GM23338 (cell line): ENCODE results near the gene EP300. TPM values are rescaled to one million over a fixed set of nuclear protein-coding genes. Genes with fewer than 3 reads are reported as not detected.
A peak's percentile ranks its signal among the peaks of the same experiment; 100 is the strongest.

Experiments used
- ATAC-seq: fragments of 200-7000 bp; cut with Tn5 transposase; 3 replicates; pipeline ENCODE4 v1.9.1; 2020
- DNase-seq: peaks from one replicate; pipeline ENCODE4 v3.0.0-alpha.2; 2015; ENCODE audit warnings: low spot score
- H2AFZ ChIP-seq: fragments of 200-600 bp; sonication (generic); 2 replicates; pipeline ENCODE4 v1.8.0; 2016; ENCODE audit warnings: antibody characterized with exemption, mild to moderate bottlenecking, moderate library complexity
- H3F3A ChIP-seq: fragments of 200-600 bp; sonication (generic); replicated peaks from 2 replicates; pipeline ENCODE4 v1.8.0; 2017; ENCODE audit warnings: antibody characterized with exemption, mixed run types, low read depth
- H3K27ac ChIP-seq: fragments of 200-600 bp; sonication (generic); 2 replicates; pipeline ENCODE4 v1.6.1; 2016; ENCODE audit warnings: low read depth
- H3K27me3 ChIP-seq: fragments of 200-600 bp; sonication (generic); 2 replicates; pipeline ENCODE4 v1.8.0; 2016; ENCODE audit warnings: mild to moderate bottlenecking, mixed run types, moderate library complexity; ENCODE audit not compliant: insufficient read depth
- H3K36me3 ChIP-seq: fragments of 200-600 bp; sonication (generic); 2 replicates; pipeline ENCODE4 v1.8.0; 2016; ENCODE audit warnings: mild to moderate bottlenecking; ENCODE audit not compliant: insufficient read depth
- H3K4me1 ChIP-seq: fragments of 200-600 bp; sonication (generic); 2 replicates; pipeline ENCODE4 v1.8.0; 2016; ENCODE audit warnings: mild to moderate bottlenecking, moderate library complexity; ENCODE audit not compliant: insufficient read depth
- H3K4me2 ChIP-seq: fragments of 200-600 bp; sonication (generic); 2 replicates; pipeline ENCODE4 v1.7.1; 2017; ENCODE audit warnings: mixed run types
- H3K4me3 ChIP-seq: fragments of 200-600 bp; sonication (generic); 2 replicates; pipeline ENCODE4 v1.6.1; 2016; ENCODE audit warnings: mixed run types
- H3K79me2 ChIP-seq: fragments of 200-600 bp; sonication (generic); replicated peaks from 2 replicates; pipeline ENCODE4 v1.8.0; 2017; ENCODE audit warnings: mild to moderate bottlenecking; ENCODE audit not compliant: insufficient read depth
- H3K9me2 ChIP-seq: fragments of 200-600 bp; sonication (generic); 2 replicates; pipeline ENCODE4 v1.8.0; 2017; ENCODE audit not compliant: insufficient read depth
- H4K20me1 ChIP-seq: fragments of 200-600 bp; sonication (generic); replicated peaks from 2 replicates; pipeline ENCODE4 v1.8.0; 2017; ENCODE audit warnings: mild to moderate bottlenecking; ENCODE audit not compliant: insufficient read depth
- H3K27ac Mint-ChIP-seq: 2 replicates; pipeline ENCODE4 v1.8.0; 2020; ENCODE audit warnings: inconsistent platforms, mild to moderate bottlenecking, moderate library complexity, mixed read lengths
- H3K27me3 Mint-ChIP-seq: 3 replicates; pipeline ENCODE4 v1.8.0; 2022; ENCODE audit warnings: low read depth, mild to moderate bottlenecking, moderate library complexity, mixed read lengths, inconsistent platforms; ENCODE audit not compliant: insufficient read depth, poor library complexity
- H3K36me3 Mint-ChIP-seq: 3 replicates; pipeline ENCODE4 v1.8.0; 2021; ENCODE audit warnings: low read depth, mild to moderate bottlenecking, inconsistent platforms, moderate library complexity, mixed read lengths
- H3K4me1 Mint-ChIP-seq: 3 replicates; pipeline ENCODE4 v1.8.0; 2020; ENCODE audit warnings: mild to moderate bottlenecking, inconsistent platforms, mixed read lengths
- H3K4me3 Mint-ChIP-seq: 3 replicates; pipeline ENCODE4 v1.8.0; 2021; ENCODE audit warnings: moderate library complexity, mild to moderate bottlenecking, inconsistent platforms, mixed read lengths
- H3K9me3 Mint-ChIP-seq: 3 replicates; pipeline ENCODE4 v1.8.0; 2020; ENCODE audit warnings: moderate library complexity, mild to moderate bottlenecking, inconsistent platforms, mixed read lengths
- CREB1 ChIP-seq: fragments of 250-450 bp; sonication (Bioruptor Pico); IDR thresholded peaks from 2 replicates; pipeline ENCODE4 v1.5.0; 2020; ENCODE audit warnings: low read depth, mild to moderate bottlenecking, moderate library complexity
- EZH2 ChIP-seq: fragments of 200-600 bp; sonication (generic); IDR thresholded peaks from one replicate; pipeline ENCODE4 v1.8.0; 2017; ENCODE audit warnings: antibody characterized with exemption, mild to moderate bottlenecking, low read depth; ENCODE audit not compliant: unreplicated experiment
- EZH2phosphoT487 ChIP-seq: fragments of 200-600 bp; sonication (generic); IDR thresholded peaks from one replicate; pipeline ENCODE4 v1.8.1; 2018; ENCODE audit warnings: antibody characterized with exemption; ENCODE audit not compliant: unreplicated experiment
- NANOG ChIP-seq: IDR thresholded peaks from 2 replicates; pipeline ENCODE4 v1.6.1; 2016; ENCODE audit warnings: antibody characterized with exemption, borderline replicate concordance
- POLR2AphosphoS5 ChIP-seq: IDR thresholded peaks from 2 replicates; pipeline ENCODE4 v1.6.1; 2016; ENCODE audit warnings: antibody characterized with exemption, low read depth
- STAT1 ChIP-seq: IDR thresholded peaks from one replicate; pipeline ENCODE4 v1.6.1; 2016; ENCODE audit warnings: antibody characterized with exemption; ENCODE audit not compliant: unreplicated experiment
- ZNF331 ChIP-seq: fragments of 250-450 bp; sonication (Bioruptor Pico); IDR thresholded peaks from 2 replicates; pipeline ENCODE4 v1.5.0; 2020; ENCODE audit warnings: low read depth, mild to moderate bottlenecking, moderate library complexity
- polyA plus RNA-seq: library from polyadenylated mRNA; unstranded; fragments of >200 nt; fragmentation: Nextera tagmentation; extraction: Ambion mirVana; gene quantifications from 2 replicates; pipeline ENCODE4 v1.2.1, GENCODE V29; 2016
- total RNA-seq: library from RNA; depleted of rRNA; stranded (reverse); fragments of >200 nt; shearing (Covaris generic); gene quantifications from 2 replicates; pipeline ENCODE4 v1.2.3, GENCODE V29; 2014
- TF ChIP-seq, protein P1 (sequence below): fragments of 250-450 bp; sonication (Bioruptor Pico); IDR thresholded peaks from 2 replicates; pipeline ENCODE4 v1.5.0; 2020; ENCODE audit warnings: mild to moderate bottlenecking, moderate library complexity
- TF ChIP-seq, protein P2 (sequence below): IDR thresholded peaks from 2 replicates; pipeline ENCODE4 v1.6.1; 2016; ENCODE audit warnings: antibody characterized with exemption
- TF ChIP-seq, protein P3 (sequence below), 2 experiments: fragments of 200-600 bp in 1 of 2; sonication (generic) in 1 of 2; conservative IDR thresholded peaks; 2 replicates each; pipeline versions ENCODE4 v1.5.1 to v1.6.1; 2016 to 2017; ENCODE audit warnings: antibody characterized with exemption in 2 of 2, low read depth in 2 of 2, mild to moderate bottlenecking in 2 of 2, moderate library complexity in 1 of 2

Gene EP300
- total and polyA plus RNA-seq, 2 experiments from 2014 or later, result 40.7 to 129 TPM

DNA sequence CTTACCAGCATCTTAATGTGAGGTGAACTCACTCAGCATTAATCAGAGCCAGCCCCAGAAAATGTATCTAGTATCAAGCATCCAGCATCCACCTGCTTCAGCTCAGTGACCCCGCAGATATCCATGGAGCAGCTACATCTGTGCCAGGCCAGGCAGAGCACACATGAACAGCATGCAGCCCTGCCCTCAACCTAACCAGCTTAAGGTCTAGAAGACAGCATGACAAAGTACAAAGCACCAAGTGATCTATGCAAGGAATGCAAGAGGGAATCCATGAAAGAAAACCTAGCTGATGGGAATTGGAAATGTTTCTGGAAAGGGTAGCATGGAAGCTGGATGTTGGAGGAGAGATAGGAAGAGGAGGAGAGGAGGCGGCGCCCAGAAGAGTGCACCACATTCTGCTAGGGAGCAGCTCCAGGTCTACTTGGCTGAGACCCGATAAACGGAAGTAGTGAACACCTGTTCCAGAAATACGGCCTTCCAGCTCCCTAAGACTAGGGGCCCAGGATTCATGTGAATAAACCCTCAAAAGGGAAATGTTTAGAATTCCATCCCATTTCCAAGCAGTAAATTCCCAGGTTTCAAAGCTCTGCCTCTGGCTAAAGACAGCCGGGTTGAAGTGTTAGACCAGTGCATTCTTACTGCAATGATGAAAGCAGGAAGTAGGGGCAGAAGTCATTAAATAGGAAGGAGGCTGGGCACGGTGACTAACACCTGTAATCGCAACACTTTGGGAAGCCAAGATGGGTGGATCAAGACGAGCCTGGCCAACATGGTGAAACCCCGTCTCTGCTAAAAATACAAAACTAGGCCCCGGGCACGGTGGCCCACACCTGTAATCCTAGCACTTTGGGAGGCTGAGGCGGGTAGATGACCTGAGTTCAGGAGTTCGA, 89.2 kb downstream of the EP300 start:
- 0 out of 2 replicates have a peak overlapping the region, but pooled peaks have one; percentile 3 for H3K4me2 ChIP-seq
- peaks cover 33% of the 10 kb centered on the region for H3F3A ChIP-seq
- peak; percentile 17 for ATAC-seq
- no peaks in the 10 kb centered on the region for H3K79me2 ChIP-seq
- H3K27me3 ChIP-seq, result no peaks in the 10 kb centered on the region
- peak; percentile 67 for DNase-seq
- Mint-ChIP-seq H3K27ac (no peak overlapping the region; the same call in 1 of the 2 replicates), H3K36me3 (peaks cover 55% of the 10 kb centered on the region), H3K4me1 (peaks cover 12% of the 10 kb centered on the region), H3K9me3 (peaks cover 23% of the 10 kb centered on the region; the same call in 2 of the 3 replicates), H3K27me3 (peaks cover 19% of the 10 kb centered on the region), H3K4me3 (no peak overlapping the region; the same call in 2 of the 3 replicates)
- H2AFZ ChIP-seq, result no peak overlapping the region
- H4K20me1 ChIP-seq, result 0 out of 2 replicates have a peak, but pooled peaks cover 4% of the 10 kb centered on the region
- no peak for TF ChIP-seq ZNF331 (CRISPR knock-in tag)
- peak; percentile 50 for TF ChIP-seq POLR2AphosphoS5
- peaks cover 17% of the 10 kb centered on the region for H3K4me1 ChIP-seq
- no peaks in the 10 kb centered on the region for H3K9me2 ChIP-seq
- peaks cover 10% of the 10 kb centered on the region for H3K36me3 ChIP-seq
- peak overlapping the region; percentile 86 for H3K27ac ChIP-seq
- no peak overlapping the region for H3K4me3 ChIP-seq

GRCh38 chr22:41184679-41185078, 92.3 kb downstream of the EP300 start:
- TF ChIP-seq CREB1 (CRISPR knock-in tag), result no peak
- TF ChIP-seq EZH2phosphoT487, result no peak
- TF ChIP-seq, protein P1, sequence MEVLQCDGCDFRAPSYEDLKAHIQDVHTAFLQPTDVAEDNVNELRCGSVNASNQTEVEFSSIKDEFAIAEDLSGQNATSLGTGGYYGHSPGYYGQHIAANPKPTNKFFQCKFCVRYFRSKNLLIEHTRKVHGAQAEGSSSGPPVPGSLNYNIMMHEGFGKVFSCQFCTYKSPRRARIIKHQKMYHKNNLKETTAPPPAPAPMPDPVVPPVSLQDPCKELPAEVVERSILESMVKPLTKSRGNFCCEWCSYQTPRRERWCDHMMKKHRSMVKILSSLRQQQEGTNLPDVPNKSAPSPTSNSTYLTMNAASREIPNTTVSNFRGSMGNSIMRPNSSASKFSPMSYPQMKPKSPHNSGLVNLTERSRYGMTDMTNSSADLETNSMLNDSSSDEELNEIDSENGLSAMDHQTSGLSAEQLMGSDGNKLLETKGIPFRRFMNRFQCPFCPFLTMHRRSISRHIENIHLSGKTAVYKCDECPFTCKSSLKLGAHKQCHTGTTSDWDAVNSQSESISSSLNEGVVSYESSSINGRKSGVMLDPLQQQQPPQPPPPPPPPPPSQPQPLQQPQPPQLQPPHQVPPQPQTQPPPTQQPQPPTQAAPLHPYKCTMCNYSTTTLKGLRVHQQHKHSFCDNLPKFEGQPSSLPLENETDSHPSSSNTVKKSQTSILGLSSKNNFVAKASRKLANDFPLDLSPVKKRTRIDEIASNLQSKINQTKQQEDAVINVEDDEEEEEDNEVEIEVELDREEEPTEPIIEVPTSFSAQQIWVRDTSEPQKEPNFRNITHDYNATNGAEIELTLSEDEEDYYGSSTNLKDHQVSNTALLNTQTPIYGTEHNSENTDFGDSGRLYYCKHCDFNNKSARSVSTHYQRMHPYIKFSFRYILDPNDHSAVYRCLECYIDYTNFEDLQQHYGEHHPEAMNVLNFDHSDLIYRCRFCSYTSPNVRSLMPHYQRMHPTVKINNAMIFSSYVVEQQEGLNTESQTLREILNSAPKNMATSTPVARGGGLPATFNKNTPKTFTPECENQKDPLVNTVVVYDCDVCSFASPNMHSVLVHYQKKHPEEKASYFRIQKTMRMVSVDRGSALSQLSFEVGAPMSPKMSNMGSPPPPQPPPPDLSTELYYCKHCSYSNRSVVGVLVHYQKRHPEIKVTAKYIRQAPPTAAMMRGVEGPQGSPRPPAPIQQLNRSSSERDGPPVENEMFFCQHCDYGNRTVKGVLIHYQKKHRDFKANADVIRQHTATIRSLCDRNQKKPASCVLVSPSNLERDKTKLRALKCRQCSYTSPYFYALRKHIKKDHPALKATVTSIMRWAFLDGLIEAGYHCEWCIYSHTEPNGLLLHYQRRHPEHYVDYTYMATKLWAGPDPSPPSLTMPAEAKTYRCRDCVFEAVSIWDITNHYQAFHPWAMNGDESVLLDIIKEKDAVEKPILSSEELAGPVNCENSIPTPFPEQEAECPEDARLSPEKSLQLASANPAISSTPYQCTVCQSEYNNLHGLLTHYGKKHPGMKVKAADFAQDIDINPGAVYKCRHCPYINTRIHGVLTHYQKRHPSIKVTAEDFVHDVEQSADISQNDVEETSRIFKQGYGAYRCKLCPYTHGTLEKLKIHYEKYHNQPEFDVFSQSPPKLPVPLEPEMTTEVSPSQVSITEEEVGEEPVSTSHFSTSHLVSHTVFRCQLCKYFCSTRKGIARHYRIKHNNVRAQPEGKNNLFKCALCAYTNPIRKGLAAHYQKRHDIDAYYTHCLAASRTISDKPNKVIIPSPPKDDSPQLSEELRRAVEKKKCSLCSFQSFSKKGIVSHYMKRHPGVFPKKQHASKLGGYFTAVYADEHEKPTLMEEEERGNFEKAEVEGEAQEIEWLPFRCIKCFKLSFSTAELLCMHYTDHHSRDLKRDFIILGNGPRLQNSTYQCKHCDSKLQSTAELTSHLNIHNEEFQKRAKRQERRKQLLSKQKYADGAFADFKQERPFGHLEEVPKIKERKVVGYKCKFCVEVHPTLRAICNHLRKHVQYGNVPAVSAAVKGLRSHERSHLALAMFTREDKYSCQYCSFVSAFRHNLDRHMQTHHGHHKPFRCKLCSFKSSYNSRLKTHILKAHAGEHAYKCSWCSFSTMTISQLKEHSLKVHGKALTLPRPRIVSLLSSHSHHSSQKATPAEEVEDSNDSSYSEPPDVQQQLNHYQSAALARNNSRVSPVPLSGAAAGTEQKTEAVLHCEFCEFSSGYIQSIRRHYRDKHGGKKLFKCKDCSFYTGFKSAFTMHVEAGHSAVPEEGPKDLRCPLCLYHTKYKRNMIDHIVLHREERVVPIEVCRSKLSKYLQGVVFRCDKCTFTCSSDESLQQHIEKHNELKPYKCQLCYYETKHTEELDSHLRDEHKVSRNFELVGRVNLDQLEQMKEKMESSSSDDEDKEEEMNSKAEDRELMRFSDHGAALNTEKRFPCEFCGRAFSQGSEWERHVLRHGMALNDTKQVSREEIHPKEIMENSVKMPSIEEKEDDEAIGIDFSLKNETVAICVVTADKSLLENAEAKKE (CRISPR knock-in tag), result peak; percentile 92
- TF ChIP-seq STAT1, result no peak
- peak; percentile 86 for TF ChIP-seq NANOG
- 0 out of 2 replicates have a peak, but pooled peaks have one; percentile 29 for TF ChIP-seq POLR2AphosphoS5
- TF ChIP-seq, protein P2, sequence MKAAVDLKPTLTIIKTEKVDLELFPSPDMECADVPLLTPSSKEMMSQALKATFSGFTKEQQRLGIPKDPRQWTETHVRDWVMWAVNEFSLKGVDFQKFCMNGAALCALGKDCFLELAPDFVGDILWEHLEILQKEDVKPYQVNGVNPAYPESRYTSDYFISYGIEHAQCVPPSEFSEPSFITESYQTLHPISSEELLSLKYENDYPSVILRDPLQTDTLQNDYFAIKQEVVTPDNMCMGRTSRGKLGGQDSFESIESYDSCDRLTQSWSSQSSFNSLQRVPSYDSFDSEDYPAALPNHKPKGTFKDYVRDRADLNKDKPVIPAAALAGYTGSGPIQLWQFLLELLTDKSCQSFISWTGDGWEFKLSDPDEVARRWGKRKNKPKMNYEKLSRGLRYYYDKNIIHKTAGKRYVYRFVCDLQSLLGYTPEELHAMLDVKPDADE, result no peak
- TF ChIP-seq, protein P3, sequence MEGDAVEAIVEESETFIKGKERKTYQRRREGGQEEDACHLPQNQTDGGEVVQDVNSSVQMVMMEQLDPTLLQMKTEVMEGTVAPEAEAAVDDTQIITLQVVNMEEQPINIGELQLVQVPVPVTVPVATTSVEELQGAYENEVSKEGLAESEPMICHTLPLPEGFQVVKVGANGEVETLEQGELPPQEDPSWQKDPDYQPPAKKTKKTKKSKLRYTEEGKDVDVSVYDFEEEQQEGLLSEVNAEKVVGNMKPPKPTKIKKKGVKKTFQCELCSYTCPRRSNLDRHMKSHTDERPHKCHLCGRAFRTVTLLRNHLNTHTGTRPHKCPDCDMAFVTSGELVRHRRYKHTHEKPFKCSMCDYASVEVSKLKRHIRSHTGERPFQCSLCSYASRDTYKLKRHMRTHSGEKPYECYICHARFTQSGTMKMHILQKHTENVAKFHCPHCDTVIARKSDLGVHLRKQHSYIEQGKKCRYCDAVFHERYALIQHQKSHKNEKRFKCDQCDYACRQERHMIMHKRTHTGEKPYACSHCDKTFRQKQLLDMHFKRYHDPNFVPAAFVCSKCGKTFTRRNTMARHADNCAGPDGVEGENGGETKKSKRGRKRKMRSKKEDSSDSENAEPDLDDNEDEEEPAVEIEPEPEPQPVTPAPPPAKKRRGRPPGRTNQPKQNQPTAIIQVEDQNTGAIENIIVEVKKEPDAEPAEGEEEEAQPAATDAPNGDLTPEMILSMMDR (conservative IDR thresholded peaks at IDR 0.05; ENCODE audit: low read depth in 2 of 2), result no peak
- TF ChIP-seq EZH2, result no peak
- Histone ChIP-seq H3K36me3 (no peaks in the 10 kb centered on the region), H3K9me2 (no peaks in the 10 kb centered on the region), H3K79me2 (no peaks in the 10 kb centered on the region), H3K27me3 (no peaks in the 10 kb centered on the region), H3K4me2 (peak overlapping the region; percentile 14; the same call in 1 of the 2 replicates), H4K20me1 (0 out of 2 replicates have a peak, but pooled peaks cover 1% of the 10 kb centered on the region), H3F3A (peaks cover 17% of the 10 kb centered on the region), H3K27ac (peak overlapping the region; percentile 89), H2AFZ (no peak overlapping the region), H3K4me3 (no peak overlapping the region), H3K4me1 (peaks cover 17% of the 10 kb centered on the region)
- Mint-ChIP-seq H3K27me3 (peaks cover 16% of the 10 kb centered on the region), H3K27ac (peak overlapping the region; percentile 78), H3K36me3 (peaks cover 25% of the 10 kb centered on the region), H3K4me3 (no peak overlapping the region), H3K4me1 (peaks cover 15% of the 10 kb centered on the region), H3K9me3 (peaks cover 23% of the 10 kb centered on the region; the same call in 2 of the 3 replicates)
- ATAC-seq (peak; percentile 75), DNase-seq (peak; percentile 89)
